ENCODE data around the gene FPR3.

GRCh38 chr19:51822946-51823345 lies 28.0 kb downstream of the FPR3 start:
- TF ChIP-seq CTCF (conservative IDR thresholded peaks at IDR 0.05) (no peak), EZH2 (IDR thresholded peaks at IDR 0.05; ENCODE audit: low read depth) (no peak)

Measured in PC-9 (cell line).